HG03558 (cell line): ENCODE measurements around the gene RAD50.
"Not testable (repeated sequence)": the region's sequence is repeated elsewhere in the genome, so short reads cannot be mapped to it uniquely, and the experiment has no call there.

Source experiments
- ATAC-seq: cut with Tn5 transposase; IDR thresholded peaks from one replicate; pipeline ENCODE4 v1.9.1; 2021; ENCODE audit warnings: moderate number of reproducible peaks; ENCODE audit not compliant: unreplicated experiment; ENCODE audit errors: extremely low read depth

Gene RAD50

DNA sequence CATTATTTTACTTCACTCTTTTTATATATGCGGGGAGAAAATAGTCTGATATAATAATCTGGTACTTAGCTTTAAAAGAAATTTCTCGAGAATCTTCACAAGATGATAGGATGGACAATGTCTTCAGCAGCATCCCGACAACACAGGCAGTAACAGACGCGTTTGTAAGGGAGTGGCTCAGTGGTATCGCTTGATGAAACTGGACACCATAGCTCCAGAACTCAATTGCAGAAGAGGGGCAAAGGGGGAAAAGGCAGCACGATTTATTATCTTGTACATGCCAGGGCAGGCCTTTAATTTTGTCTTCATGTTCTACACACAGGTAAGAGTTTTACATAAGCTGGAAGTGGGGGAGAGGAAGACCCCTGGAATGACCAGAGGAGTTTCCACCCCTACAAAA, 132.7 kb downstream of the RAD50 start:
- ATAC-seq: no peak

DNA sequence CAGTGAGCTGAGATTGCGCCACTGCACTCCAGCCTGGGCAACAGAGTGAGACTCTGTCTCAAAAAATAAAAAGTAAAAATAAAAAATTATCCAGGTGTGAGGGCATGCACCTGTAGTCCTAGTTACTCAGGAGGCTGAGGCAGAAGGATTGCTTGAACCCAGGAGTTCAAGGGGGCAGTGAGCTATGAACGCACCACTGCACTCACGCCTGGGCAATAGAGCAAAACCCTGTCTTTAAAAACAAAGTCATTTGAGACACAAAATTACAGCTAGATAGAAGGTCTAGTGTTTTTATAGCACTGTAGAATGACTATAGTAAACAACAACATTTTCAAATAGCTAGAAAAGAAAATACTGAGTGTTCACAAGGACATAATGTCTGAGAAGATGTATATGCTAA, 133.4 kb downstream of the RAD50 start:
- ATAC-seq: no peak

DNA sequence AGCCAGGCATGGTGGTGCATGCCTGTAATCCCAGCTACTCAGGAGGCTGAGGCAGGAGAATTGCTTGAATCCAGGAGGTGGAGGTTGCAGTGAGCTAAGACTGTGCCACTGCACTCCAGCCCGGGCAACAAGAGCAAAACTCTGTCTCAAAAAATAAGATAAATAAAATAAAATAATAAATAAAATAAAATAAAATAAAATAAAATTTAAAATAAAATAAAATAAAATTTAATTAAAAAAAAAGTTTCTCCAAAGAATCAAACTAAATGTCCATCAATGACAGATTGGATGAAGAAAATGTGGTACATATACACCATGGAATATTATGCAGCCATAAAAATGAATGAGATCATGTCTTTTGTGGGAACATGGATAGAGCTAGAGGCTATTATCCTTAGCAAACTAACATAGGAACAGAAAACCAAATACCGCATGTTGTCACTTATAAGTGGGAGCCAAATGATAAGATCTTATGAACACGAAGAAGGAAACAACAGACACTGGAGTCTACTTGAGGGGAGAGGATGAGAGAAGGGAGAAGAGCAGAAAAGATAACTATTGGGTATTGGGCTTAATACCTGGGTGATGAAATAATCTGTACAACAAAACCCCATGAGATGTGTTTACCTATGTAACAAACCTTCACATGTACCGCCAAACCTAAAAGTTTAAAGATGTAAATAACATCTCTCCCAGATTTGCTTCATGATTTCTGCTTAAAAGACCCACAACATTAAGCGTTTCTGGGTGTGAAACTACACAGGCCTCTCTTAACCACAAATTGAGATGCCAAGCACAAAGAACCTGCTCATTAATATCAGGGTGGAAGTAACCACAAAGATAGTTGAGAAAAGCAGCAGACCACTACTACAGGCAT, 135.2 kb downstream of the RAD50 start:
- ATAC-seq: not testable (repeated sequence)

DNA sequence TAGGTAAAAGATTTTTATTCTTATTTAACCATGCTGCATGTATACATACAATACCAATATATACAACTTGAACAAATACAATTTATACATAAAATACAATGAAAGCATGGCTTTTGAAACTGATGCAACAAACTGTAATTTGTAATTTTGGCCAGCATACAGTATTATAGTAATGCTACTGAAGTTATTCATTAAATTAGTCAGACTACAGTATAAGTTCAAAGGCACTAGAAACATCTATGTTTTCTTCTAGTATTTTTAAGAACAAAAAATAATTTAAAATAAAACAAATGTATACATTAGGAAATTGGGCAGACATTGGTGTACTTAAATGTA, 135.8 kb downstream of the RAD50 start:
- ATAC-seq: no peak
